NCI-H2196 treated with DMSO at 0.1 percent for 48 hours (cell line): Measurements from ENCODE around the gene BLMH.
"Not testable (repeated sequence)": the region's sequence is repeated elsewhere in the genome, so short reads cannot be mapped to it uniquely, and the experiment has no call there.

ENCODE experiments used
- DNase-seq: peaks from one replicate; lab custom pipeline; 2025; ENCODE audit not compliant: unreplicated experiment; lab: John Stamatoyannopoulos, UW

Gene BLMH

GRCh38 chr17:30230596-30231125 lies 61.1 kb downstream of the BLMH start:
- DNase-seq, result no peak

GRCh38 chr17:30230009-30230408 lies 61.7 kb downstream of the BLMH start:
- not testable (repeated sequence) for DNase-seq

- no peak for DNase-seq
These were observed 62.7 kb downstream of the BLMH start for GRCh38 chr17:30229012-30229411.

GRCh38 chr17:30228011-30228410 lies 63.7 kb downstream of the BLMH start:
- DNase-seq, result no peak

- DNase-seq, result no peak
These were observed 64.9 kb downstream of the BLMH start for GRCh38 chr17:30226878-30227277.

GRCh38 chr17:30225919-30226553 lies 65.7 kb downstream of the BLMH start:
- no peak for DNase-seq

- no peak for DNase-seq
These were observed 66.6 kb downstream of the BLMH start for GRCh38 chr17:30225112-30225511.

GRCh38 chr17:30224419-30224960 lies 67.3 kb downstream of the BLMH start:
- DNase-seq, result no peak

- no peak for DNase-seq
These were observed 69.0 kb downstream of the BLMH start for GRCh38 chr17:30222721-30223175.

GRCh38 chr17:30222251-30222650 lies 69.5 kb downstream of the BLMH start:
- DNase-seq, result no peak

GRCh38 chr17:30221346-30221745 lies 70.4 kb downstream of the BLMH start:
- no peak for DNase-seq

- DNase-seq, result no peak
These were observed 71.3 kb downstream of the BLMH start for GRCh38 chr17:30220414-30220813.

GRCh38 chr17:30219833-30220232 lies 71.9 kb downstream of the BLMH start:
- DNase-seq, result no peak

GRCh38 chr17:30219315-30219714 lies 72.4 kb downstream of the BLMH start:
- no peak for DNase-seq

- DNase-seq, result no peak
These were observed 72.9 kb downstream of the BLMH start for GRCh38 chr17:30218799-30219198.

GRCh38 chr17:30217746-30218245 lies 73.9 kb downstream of the BLMH start:
- no peak for DNase-seq

GRCh38 chr17:30217054-30217453 lies 74.7 kb downstream of the BLMH start:
- DNase-seq, result no peak

- no peak for DNase-seq
These were observed 79.0 kb downstream of the BLMH start for GRCh38 chr17:30212750-30213149.

GRCh38 chr17:30211371-30211770 lies 80.4 kb downstream of the BLMH start:
- no peak for DNase-seq

GRCh38 chr17:30210901-30211300 lies 80.8 kb downstream of the BLMH start:
- no peak for DNase-seq

GRCh38 chr17:30210366-30210765 lies 81.4 kb downstream of the BLMH start:
- no peak for DNase-seq

- no peak for DNase-seq
These were observed 81.8 kb downstream of the BLMH start for GRCh38 chr17:30209930-30210329.

GRCh38 chr17:30208214-30208613 lies 83.5 kb downstream of the BLMH start:
- DNase-seq, result no peak
